Activated CD4-positive, alpha-beta T cell treated with anti-CD3 and anti-CD28 coated beads, Interleukin-2, amount 10 ng/mL, durations not matched to agents 24 days and 14 days (primary cell): ENCODE measurements around the gene NOB1. TPM values are rescaled to one million over a fixed set of nuclear protein-coding genes. Genes with fewer than 3 reads are reported as not detected.

Experiments
- DNase-seq: peaks from one replicate; pipeline ENCODE4 v3.0.0; 2022
- H3K27ac Mint-ChIP-seq: one replicate; pipeline ENCODE4 v1.8.0; 2022; ENCODE audit warnings: mild to moderate bottlenecking, mixed read lengths
- H3K27me3 Mint-ChIP-seq: one replicate; pipeline ENCODE4 v1.8.0; 2022; ENCODE audit warnings: mixed read lengths
- H3K36me3 Mint-ChIP-seq: one replicate; pipeline ENCODE4 v1.8.0; 2022; ENCODE audit warnings: low read depth, mild to moderate bottlenecking, mixed read lengths
- H3K4me1 Mint-ChIP-seq: one replicate; pipeline ENCODE4 v1.8.0; 2021; ENCODE audit warnings: mixed read lengths
- H3K4me3 Mint-ChIP-seq: one replicate; pipeline ENCODE4 v1.8.0; 2022; ENCODE audit warnings: mild to moderate bottlenecking, moderate library complexity, mixed read lengths
- H3K9me3 Mint-ChIP-seq: one replicate; pipeline ENCODE4 v1.8.0; 2021; ENCODE audit warnings: mixed read lengths
- intact Hi-C: fragments of 100-400 bp; cut with micrococcal nuclease; formaldehyde crosslinking; loops from one replicate; pipeline ENCODE4 v1.15.1; 2023
- total RNA-seq: library from RNA; stranded (reverse); gene quantifications from 2 replicates; pipeline ENCODE4 v1.2.3, GENCODE V29; 2022

Gene NOB1
- total RNA-seq, 1 donor from 2014 or later, result 129 TPM

- Mint-ChIP-seq H3K36me3 (no peaks in the 10 kb centered on the region), H3K4me3 (no peak overlapping the region), H3K27me3 (no peaks in the 10 kb centered on the region), H3K27ac (peak overlapping the region; percentile 25), H3K9me3 (no peaks in the 10 kb centered on the region), H3K4me1 (peaks cover 38% of the 10 kb centered on the region)
- intact Hi-C loops, result no loop called here
- DNase-seq, result no peak
Observed at GRCh38 chr16:69724414-69724873, 30.3 kb downstream of the NOB1 start.

DNA sequence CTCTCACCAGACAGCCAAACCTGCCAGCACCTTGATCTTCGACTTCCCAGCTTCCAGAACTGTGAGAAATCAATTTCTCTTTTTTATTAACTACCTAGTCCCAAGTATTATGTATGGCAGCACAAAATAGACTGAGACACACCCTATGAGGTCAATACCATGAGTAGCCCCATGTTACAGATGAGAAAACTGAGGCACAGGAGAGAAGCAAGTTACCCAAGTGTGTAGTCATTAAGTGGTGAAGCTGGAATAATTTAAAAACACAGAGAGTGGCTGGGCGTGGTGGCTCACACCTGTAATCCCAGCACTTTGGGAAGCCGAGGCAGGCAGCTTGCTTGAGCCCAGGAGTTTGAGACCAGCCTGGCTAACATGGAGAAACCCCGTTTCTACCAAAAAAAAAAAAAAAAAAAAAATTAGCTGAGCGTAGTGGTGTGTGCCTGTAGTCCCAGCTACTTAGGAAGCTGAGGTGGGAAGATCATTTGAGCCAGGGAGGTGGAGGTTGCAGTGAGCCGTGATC lies 33.2 kb downstream of the NOB1 start:
- Mint-ChIP-seq H3K4me1 (peaks cover 22% of the 10 kb centered on the region), H3K9me3 (no peaks in the 10 kb centered on the region), H3K36me3 (peaks cover 8% of the 10 kb centered on the region), H3K27ac (no peak overlapping the region), H3K27me3 (no peaks in the 10 kb centered on the region), H3K4me3 (no peak overlapping the region)
- DNase-seq, result no peak
- intact Hi-C loops, result no loop called here

GRCh38 chr16:69720822-69721430 lies 33.8 kb downstream of the NOB1 start:
- no peak overlapping the region for H3K4me3 Mint-ChIP-seq
- H3K9me3 Mint-ChIP-seq, result no peaks in the 10 kb centered on the region
- H3K36me3 Mint-ChIP-seq, result peaks cover 8% of the 10 kb centered on the region
- DNase-seq, result no peak
- H3K4me1 Mint-ChIP-seq, result peaks cover 17% of the 10 kb centered on the region
- H3K27ac Mint-ChIP-seq, result no peak overlapping the region
- H3K27me3 Mint-ChIP-seq, result no peaks in the 10 kb centered on the region
- intact Hi-C loops, result no loop called here

GRCh38 chr16:69718111-69718764 lies 36.5 kb downstream of the NOB1 start:
- intact Hi-C loops, result no loop called here
- Mint-ChIP-seq H3K4me1 (peaks cover 7% of the 10 kb centered on the region), H3K27me3 (no peaks in the 10 kb centered on the region), H3K27ac (no peak overlapping the region), H3K9me3 (no peaks in the 10 kb centered on the region), H3K36me3 (peaks cover 10% of the 10 kb centered on the region), H3K4me3 (no peak overlapping the region)
- DNase-seq, result no peak

DNA sequence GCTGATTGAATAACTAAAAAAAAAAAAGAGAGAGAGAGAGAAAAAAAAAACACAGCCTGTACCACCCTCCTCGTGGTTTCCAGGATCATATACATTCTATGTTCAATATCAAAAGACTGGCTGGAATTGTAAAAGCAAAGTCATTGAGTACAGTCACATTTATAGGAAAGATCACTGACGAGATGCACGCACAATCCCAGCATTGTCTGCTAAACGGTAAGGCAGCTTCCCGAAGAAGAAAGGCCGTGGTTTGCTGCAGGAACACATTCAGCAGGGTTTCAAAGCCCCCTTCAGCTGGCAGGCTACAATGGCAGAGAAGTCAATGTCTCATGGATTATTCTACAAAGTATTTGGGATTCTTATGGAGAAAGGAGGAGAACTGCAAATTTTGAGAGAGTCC lies 37.7 kb downstream of the NOB1 start:
- intact Hi-C loops, result no loop called here
- Mint-ChIP-seq H3K9me3 (no peaks in the 10 kb centered on the region), H3K36me3 (peaks cover 15% of the 10 kb centered on the region), H3K27me3 (no peaks in the 10 kb centered on the region), H3K27ac (no peak overlapping the region), H3K4me1 (peaks cover 2% of the 10 kb centered on the region), H3K4me3 (no peak overlapping the region)
- DNase-seq, result no peak

DNA sequence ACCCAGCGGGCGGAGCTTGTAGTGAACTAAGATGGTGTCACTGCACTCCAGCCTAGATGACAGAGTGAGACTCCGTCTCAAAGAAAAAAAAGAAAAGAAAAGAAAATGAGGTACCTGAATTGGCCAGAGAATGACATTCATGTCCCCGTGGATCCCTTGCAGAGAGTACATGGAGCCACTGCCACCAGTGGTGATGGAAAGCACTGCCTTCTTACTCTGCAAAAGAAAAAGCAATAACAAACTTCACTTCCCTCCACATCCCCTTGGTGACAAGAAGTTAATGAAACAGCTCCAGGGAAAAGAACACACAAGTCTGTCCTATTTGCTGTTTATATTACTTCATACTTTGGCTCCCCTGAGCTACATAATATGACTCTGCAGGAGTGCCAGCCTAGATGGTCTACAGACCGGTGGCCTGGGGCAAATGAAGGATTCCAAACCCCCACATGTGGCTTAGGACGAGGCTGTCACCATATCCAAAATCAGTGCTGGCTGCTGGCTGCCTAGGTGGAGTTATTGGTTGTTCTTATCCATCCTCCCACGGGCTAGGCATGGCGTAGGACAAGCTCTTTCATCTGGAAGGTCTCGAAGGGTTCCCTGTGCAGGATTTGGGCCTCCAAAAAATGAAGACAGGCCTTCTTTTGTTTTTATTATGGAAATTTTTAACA lies 41.7 kb downstream of the NOB1 start:
- peaks cover 19% of the 10 kb centered on the region for H3K36me3 Mint-ChIP-seq
- intact Hi-C loops, result no loop called here
- no peak overlapping the region for H3K27ac Mint-ChIP-seq
- DNase-seq, result no peak
- H3K9me3 Mint-ChIP-seq, result no peaks in the 10 kb centered on the region
- H3K27me3 Mint-ChIP-seq, result no peaks in the 10 kb centered on the region
- H3K4me1 Mint-ChIP-seq, result peaks cover 7% of the 10 kb centered on the region
- H3K4me3 Mint-ChIP-seq, result no peak overlapping the region

DNA sequence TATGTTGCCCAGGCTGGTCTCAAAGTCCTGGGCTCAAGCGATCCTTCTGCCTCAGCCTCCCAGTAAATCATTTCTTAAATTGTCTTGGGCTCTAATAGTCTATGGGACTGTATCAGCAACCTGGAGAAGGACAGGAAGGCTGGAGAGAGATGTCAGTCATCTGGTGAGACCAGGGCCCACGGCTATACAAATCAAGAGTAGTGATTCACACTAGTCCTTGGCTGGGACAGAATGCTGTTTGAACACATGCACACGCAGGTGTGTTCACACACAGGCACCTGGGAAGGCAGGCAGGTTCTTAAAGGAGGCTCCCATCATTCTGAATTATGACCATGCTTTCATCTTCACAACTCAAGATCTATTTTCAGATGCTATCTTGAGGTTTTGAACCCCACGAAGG lies 42.4 kb downstream of the NOB1 start:
- Mint-ChIP-seq H3K36me3 (peaks cover 20% of the 10 kb centered on the region), H3K27me3 (no peaks in the 10 kb centered on the region), H3K4me1 (peaks cover 9% of the 10 kb centered on the region), H3K4me3 (no peak overlapping the region), H3K9me3 (no peaks in the 10 kb centered on the region), H3K27ac (no peak overlapping the region)
- intact Hi-C loops, result no loop called here
- DNase-seq, result no peak

DNA sequence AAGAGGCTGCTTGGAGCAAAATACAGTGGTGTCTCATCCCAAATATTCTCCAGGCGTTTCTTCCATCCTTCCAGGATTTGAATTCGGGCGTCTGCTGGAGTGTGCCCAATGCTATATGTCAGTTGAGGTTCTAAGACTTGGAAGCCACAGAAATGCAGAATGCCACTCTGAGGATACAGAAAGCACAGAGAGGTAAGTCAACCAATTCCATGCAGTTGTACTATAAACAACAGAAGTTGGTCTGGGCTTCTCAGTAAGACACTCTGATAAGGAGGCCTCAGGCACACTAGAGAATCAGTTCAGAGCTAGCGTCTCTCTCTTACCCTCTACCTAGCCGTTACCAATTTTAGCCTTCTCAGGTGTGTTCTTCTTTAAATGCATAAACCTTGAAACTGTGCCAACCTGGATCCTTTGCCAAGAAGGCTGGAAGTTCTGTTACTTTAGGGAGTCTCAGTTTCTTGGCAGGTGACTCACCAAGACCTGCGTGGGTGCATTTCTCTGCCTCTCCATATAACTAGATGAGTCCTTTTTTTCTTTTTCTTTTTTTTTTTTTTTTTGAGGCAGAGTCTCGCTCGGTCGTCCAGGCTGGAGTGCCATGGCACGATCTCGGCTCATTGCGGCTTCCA lies 43.5 kb downstream of the NOB1 start:
- Mint-ChIP-seq H3K4me3 (no peak overlapping the region), H3K4me1 (peaks cover 9% of the 10 kb centered on the region), H3K9me3 (no peaks in the 10 kb centered on the region), H3K27me3 (no peaks in the 10 kb centered on the region), H3K27ac (no peak overlapping the region), H3K36me3 (peaks cover 15% of the 10 kb centered on the region)
- no peak for DNase-seq
- intact Hi-C loops, result no loop called here

DNA sequence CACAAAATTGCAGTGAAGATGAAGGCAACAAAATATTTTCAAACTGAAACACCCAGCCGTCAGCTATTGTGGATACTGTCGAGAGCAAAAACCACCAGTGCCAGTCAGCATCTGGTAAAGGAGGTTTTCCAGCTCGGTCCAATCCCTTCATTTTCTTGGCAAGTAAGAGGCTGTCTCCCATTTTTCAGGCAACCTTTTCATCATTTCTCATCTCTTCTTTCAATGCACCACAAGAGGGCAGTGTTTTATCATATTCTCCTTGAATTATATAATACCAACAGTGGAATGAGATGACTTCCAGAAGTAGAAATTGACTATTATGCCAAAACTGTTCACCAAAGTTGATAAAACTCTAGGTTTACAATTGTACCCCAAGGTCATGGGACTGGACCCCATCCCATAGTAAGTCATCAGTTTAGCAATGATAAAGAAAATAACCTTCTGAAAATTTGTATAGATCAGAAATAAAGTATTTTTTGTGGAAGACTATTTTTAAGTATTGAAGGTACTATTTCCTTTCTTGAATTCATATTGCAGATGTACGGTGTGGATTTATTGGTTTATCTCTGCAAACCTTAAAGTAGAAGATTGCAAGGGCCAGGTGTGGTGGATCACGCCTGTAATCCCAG lies 45.2 kb downstream of the NOB1 start:
- H3K4me3 Mint-ChIP-seq, result no peak overlapping the region
- DNase-seq, result peak; percentile 74
- no peaks in the 10 kb centered on the region for H3K9me3 Mint-ChIP-seq
- peaks cover 9% of the 10 kb centered on the region for H3K4me1 Mint-ChIP-seq
- H3K27ac Mint-ChIP-seq, result no peak overlapping the region
- intact Hi-C loops, result loop anchor here (1.0 kb wide), 2 partner anchors 17 to 45 kb away; partner anchors contain the start of genes NOB1 and NQO1
- peaks cover 12% of the 10 kb centered on the region for H3K36me3 Mint-ChIP-seq
- no peaks in the 10 kb centered on the region for H3K27me3 Mint-ChIP-seq

GRCh38 chr16:69707920-69708683 lies 46.6 kb downstream of the NOB1 start:
- intact Hi-C loops, result no loop called here
- peak overlapping the region; percentile 22 for H3K27ac Mint-ChIP-seq
- H3K9me3 Mint-ChIP-seq, result no peaks in the 10 kb centered on the region
- no peak for DNase-seq
- no peak overlapping the region for H3K4me3 Mint-ChIP-seq
- peaks cover 17% of the 10 kb centered on the region for H3K36me3 Mint-ChIP-seq
- H3K4me1 Mint-ChIP-seq, result peaks cover 9% of the 10 kb centered on the region
- H3K27me3 Mint-ChIP-seq, result no peaks in the 10 kb centered on the region

DNA sequence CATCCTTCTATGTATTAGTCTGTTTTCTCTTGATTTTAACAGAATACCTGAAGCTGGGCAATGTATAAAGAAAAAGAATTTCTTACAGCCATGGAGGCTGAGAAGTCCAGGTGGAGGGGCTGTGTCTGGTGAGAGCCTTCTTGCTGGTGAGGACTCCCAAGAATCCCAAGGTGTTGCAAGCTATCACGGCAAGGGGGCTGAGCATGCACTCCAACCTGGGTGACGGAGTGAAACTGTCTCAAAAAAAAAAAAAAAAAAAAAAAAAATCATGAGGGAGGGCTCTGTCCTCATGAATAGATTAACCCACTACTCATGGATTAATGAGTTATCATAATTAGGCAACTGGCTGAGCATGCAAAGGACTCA lies 47.8 kb downstream of the NOB1 start:
- intact Hi-C loops, result no loop called here
- Mint-ChIP-seq H3K27ac (no peak overlapping the region), H3K36me3 (peaks cover 14% of the 10 kb centered on the region), H3K4me1 (peaks cover 7% of the 10 kb centered on the region), H3K9me3 (no peaks in the 10 kb centered on the region), H3K27me3 (no peaks in the 10 kb centered on the region), H3K4me3 (no peak overlapping the region)
- no peak for DNase-seq

DNA sequence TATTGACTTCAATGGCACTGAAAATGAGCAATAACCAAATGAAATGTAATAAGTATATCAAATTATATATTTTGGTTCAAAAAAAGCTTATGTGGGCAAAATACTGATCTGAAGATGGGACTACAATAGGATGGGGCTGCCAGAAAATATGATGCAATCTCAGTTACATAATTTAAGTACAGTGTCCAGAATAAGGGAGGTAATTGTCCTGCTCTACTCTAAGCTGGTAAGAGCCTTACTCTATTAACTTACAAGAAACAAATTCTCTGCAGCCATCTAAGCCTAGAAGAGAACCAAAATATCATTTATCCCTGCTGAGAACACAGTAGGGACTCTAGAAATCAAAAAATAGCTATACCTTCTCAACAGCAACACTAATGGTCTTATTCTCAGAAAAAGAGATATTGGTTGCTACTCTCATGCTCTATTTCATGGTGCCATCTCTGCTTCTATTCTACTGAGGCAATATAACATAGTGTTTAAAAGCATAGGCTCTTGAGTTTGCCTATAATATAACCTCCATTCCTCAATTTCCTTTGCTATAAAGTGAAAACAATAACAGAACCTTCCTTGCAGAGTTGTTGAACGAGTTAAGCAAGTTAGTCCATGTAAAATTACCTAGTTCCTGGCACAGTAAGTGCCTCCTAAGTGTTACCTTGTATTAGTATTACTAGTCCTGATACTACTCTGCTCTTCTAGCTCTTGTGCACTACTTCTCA lies 48.3 kb downstream of the NOB1 start:
- no peaks in the 10 kb centered on the region for H3K27me3 Mint-ChIP-seq
- H3K36me3 Mint-ChIP-seq, result peaks cover 16% of the 10 kb centered on the region
- intact Hi-C loops, result no loop called here
- peaks cover 7% of the 10 kb centered on the region for H3K4me1 Mint-ChIP-seq
- no peak overlapping the region for H3K27ac Mint-ChIP-seq
- no peak for DNase-seq
- H3K9me3 Mint-ChIP-seq, result no peaks in the 10 kb centered on the region
- H3K4me3 Mint-ChIP-seq, result no peak overlapping the region

DNA sequence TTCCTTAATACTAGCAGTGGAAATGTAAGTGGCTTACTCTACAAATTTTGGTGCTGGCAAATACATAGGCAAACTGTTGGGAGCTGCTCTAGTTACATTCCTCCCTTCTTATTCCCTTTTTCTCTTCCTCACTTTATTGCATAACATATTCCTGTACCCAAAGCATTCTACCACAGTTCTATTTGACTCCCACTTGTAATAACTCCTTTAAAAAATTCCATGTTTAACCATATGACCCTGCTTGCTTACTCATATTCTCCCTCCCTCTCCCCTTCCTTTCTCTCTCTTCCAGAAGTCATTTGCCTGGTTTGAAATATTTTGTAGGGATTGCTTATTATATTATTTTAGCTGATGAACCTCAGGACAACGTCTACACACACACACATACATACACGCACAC lies 51.1 kb downstream of the NOB1 start:
- no peak overlapping the region for H3K27ac Mint-ChIP-seq
- H3K4me1 Mint-ChIP-seq, result peaks cover 2% of the 10 kb centered on the region
- intact Hi-C loops, result no loop called here
- no peaks in the 10 kb centered on the region for H3K9me3 Mint-ChIP-seq
- H3K27me3 Mint-ChIP-seq, result no peaks in the 10 kb centered on the region
- no peak overlapping the region for H3K4me3 Mint-ChIP-seq
- peaks cover 23% of the 10 kb centered on the region for H3K36me3 Mint-ChIP-seq
- DNase-seq, result no peak
